Stomach (tissue), 4 donors: ENCODE data around the gene ERC2.

Experiments
- EP300 ChIP-seq: sonication (generic); formaldehyde crosslinking; IDR thresholded peaks from one replicate; pipeline ENCODE4 v1.6.1; 2017; ENCODE audit warnings: antibody characterized with exemption
- POLR2A ChIP-seq, 4 donors: fragments of 450-650 bp; IDR thresholded peaks; one replicate each; pipeline ENCODE4 v1.6.1; 2016; ENCODE audit warnings: antibody characterized with exemption in 4 of 4, control low read depth in 2 of 4, mild to moderate bottlenecking in 1 of 4, moderate library complexity in 1 of 4
- POLR2AphosphoS5 ChIP-seq, 3 donors: sonication (generic); formaldehyde crosslinking; IDR thresholded peaks; one replicate each; pipeline ENCODE4 v1.6.1; 2016; ENCODE audit warnings: antibody characterized with exemption in 3 of 3
- TF ChIP-seq, protein P1 (sequence below), 7 experiments: fragments of 450-650 bp in 4 of 7; fragments of 200-600 bp in 3 of 7; sonication (generic) in 3 of 7; IDR thresholded peaks; one replicate each; pipeline ENCODE4 v1.5.1; 2016 to 2019; ENCODE audit warnings: antibody characterized with exemption in 7 of 7, control low read depth in 2 of 7, mild to moderate bottlenecking in 1 of 7

DNA sequence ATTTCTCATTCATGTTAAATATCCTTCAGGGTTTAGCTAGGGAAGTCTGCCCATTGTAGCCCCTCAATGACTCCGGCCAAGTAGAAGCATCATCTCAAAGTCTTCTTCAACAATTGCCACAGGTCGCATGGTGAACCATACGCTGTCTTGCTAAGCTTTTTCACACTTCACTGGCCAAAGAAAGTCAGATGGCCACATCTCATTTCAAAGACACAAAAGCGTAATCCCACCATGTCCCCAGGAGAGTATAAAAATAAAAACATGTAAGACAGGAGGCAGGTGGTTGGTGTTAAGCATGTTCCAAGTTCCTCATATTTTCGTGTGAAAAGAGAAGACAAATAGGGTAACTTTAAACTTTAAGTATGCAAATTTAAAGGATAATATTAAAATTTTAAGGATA, 147.4 kb downstream of the ERC2 start:
- TF ChIP-seq, protein P1, sequence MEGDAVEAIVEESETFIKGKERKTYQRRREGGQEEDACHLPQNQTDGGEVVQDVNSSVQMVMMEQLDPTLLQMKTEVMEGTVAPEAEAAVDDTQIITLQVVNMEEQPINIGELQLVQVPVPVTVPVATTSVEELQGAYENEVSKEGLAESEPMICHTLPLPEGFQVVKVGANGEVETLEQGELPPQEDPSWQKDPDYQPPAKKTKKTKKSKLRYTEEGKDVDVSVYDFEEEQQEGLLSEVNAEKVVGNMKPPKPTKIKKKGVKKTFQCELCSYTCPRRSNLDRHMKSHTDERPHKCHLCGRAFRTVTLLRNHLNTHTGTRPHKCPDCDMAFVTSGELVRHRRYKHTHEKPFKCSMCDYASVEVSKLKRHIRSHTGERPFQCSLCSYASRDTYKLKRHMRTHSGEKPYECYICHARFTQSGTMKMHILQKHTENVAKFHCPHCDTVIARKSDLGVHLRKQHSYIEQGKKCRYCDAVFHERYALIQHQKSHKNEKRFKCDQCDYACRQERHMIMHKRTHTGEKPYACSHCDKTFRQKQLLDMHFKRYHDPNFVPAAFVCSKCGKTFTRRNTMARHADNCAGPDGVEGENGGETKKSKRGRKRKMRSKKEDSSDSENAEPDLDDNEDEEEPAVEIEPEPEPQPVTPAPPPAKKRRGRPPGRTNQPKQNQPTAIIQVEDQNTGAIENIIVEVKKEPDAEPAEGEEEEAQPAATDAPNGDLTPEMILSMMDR (IDR thresholded peaks at IDR 0.05), result no peak
- TF ChIP-seq POLR2AphosphoS5 (IDR thresholded peaks at IDR 0.05), result no peak
- TF ChIP-seq POLR2A (IDR thresholded peaks at IDR 0.05), result no peak
- TF ChIP-seq EP300, result no peak
